Mammary epithelial cell (primary cell): ENCODE results near the gene POLA1.

Source experiments
- EZH2 ChIP-seq: IDR thresholded peaks from 2 replicates; pipeline ENCODE4 v1.6.1; 2012; ENCODE audit warnings: low read length, inconsistent platforms, borderline replicate concordance
- TF ChIP-seq, protein P1 (sequence below), 2 donors: IDR thresholded peaks in 1 of 2; conservative IDR thresholded peaks in 1 of 2; 2 replicates each; pipeline ENCODE4 v1.5.1; 2011 to 2012; ENCODE audit warnings: inconsistent platforms in 2 of 2, low read length in 2 of 2, mild to moderate bottlenecking in 2 of 2, control low read depth in 1 of 2, low read depth in 1 of 2; ENCODE audit not compliant: insufficient read depth in 1 of 2; ENCODE audit errors: extremely low read depth in 1 of 2

DNA sequence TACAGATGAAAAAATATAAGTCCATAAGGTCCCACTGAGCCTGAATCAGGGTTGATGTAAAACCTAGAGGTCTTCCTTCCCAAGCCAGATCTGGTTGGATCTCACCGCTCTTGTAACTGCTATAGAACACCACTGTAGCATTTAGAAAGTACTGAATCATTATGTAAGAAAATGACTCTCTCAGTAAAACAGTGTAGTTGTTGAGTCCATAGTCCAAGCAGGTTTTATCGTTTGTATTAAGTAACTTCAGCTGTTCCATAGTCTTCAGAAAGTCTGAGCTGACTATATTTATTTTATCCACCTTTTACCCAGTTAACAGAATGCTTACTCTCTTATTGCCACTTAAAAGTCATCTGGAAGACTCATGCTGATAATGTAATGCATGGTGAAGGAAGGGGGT is 82.2 kb downstream of the POLA1 start:
- TF ChIP-seq, protein P1, sequence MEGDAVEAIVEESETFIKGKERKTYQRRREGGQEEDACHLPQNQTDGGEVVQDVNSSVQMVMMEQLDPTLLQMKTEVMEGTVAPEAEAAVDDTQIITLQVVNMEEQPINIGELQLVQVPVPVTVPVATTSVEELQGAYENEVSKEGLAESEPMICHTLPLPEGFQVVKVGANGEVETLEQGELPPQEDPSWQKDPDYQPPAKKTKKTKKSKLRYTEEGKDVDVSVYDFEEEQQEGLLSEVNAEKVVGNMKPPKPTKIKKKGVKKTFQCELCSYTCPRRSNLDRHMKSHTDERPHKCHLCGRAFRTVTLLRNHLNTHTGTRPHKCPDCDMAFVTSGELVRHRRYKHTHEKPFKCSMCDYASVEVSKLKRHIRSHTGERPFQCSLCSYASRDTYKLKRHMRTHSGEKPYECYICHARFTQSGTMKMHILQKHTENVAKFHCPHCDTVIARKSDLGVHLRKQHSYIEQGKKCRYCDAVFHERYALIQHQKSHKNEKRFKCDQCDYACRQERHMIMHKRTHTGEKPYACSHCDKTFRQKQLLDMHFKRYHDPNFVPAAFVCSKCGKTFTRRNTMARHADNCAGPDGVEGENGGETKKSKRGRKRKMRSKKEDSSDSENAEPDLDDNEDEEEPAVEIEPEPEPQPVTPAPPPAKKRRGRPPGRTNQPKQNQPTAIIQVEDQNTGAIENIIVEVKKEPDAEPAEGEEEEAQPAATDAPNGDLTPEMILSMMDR (conservative IDR thresholded peaks at IDR 0.05 in 1 of 2, IDR thresholded peaks at IDR 0.05 in 1 of 2; ENCODE audit: extremely low read depth in 1 of 2, insufficient read depth in 1 of 2, low read depth in 1 of 2, low read length in 2 of 2): no peak
- TF ChIP-seq EZH2: no peak
